Measurements from ENCODE around the gene CFAP97D2.
A peak's percentile ranks its signal among the peaks of the same experiment; 100 is the strongest.

CFAP97D2 gene

DNA sequence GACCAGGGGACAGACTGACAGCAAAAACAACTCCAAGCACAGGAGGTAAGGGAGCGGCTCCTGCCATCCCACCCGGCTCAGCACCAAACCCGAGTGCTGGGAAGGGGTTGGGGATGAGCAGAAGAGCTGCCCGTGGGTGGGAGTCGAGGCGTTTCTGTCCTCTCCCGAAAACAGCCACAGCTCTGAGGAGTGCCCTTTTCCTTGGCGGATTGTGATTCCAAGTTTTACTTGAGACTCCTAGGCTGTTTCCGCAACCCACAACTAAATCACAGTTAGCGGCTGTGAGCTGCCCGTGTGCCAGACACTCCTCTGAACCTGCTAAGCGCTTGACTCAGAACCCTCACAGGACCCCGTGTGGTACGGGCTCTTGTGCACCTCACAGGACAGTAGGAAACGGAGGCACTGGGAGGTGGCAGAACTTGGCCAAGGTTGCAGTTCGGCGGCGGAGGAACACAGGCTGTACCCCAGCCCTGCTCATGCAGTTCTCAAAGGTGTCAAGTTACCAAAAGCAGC is 21.4 kb downstream of the CFAP97D2 start:
- no peak for DNase-seq

- DNase-seq: no peak
Measured at GRCh38 chr13:114202581-114202980, 23.5 kb downstream of the CFAP97D2 start.

- no peak for DNase-seq
Measured at GRCh38 chr13:114203536-114203935, 24.5 kb downstream of the CFAP97D2 start.

GRCh38 chr13:114204894-114205293 is 25.8 kb downstream of the CFAP97D2 start:
- DNase-seq: no peak

DNA sequence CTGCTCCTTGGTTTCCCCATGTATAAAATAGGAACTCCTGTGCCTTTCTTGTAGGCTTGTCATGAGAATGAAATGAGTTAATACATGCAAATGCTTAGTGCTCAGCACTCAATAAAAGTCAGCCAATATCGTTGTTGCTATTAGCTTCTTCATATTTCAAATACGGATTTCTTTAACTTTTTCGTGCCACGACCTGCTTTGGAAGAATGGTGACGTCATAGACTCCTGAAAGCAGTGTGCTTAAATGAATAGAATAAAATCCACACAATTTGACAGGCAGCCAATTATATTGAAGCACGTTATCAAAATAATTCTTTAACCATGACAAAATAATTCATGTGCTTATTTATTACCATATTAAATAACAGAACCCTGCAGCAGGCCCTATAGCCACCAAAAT is 29.1 kb downstream of the CFAP97D2 start:
- DNase-seq: no peak

GRCh38 chr13:114211446-114212157 is 32.5 kb downstream of the CFAP97D2 start:
- no peak for DNase-seq

DNA sequence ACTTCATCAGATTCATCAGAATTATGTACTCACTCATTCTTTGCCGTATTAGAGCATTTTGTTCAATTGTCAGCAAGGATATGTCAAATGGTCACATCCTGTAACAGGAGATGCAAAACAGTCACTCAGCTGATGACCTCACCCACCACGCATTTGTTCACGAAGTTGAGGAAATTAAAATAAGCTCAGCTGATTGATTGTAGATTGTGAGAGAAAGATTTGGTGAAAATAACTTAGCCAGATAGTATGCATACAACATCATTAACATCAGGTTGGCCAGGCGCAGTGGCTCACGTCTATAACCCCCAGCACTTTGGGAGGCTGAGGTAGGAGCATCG is 33.1 kb downstream of the CFAP97D2 start:
- DNase-seq: no peak

GRCh38 chr13:114213980-114214379 is 34.9 kb downstream of the CFAP97D2 start:
- no peak for DNase-seq

- no peak for DNase-seq
Measured at GRCh38 chr13:114219392-114219791, 40.3 kb downstream of the CFAP97D2 start.

- DNase-seq: no peak
Measured at GRCh38 chr13:114222461-114222968, 43.5 kb downstream of the CFAP97D2 start.

- DNase-seq: no peak
Measured at GRCh38 chr13:114224201-114224600, 45.1 kb downstream of the CFAP97D2 start.

GRCh38 chr13:114225610-114226009 is 46.6 kb downstream of the CFAP97D2 start:
- DNase-seq: no peak

DNA sequence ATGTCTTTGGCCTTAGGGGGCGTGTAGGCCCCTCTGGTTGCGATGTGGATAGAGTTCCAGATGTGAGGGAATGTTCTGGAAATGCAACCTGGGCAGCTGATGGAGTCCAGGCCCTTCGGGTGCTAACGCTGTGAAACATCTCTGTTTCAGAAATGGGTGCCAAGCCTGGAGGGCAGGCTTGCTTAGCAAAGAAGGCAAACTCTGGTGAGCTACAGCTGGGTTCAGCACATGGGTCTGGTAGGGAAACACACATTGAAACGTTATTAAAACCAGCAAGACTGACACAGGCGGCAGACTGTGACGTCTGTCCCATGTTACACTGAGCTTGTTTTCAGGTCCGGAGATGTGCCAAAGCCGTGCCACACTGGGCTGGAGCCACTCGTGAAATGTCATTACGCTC is 47.0 kb downstream of the CFAP97D2 start:
- DNase-seq: no peak

DNA sequence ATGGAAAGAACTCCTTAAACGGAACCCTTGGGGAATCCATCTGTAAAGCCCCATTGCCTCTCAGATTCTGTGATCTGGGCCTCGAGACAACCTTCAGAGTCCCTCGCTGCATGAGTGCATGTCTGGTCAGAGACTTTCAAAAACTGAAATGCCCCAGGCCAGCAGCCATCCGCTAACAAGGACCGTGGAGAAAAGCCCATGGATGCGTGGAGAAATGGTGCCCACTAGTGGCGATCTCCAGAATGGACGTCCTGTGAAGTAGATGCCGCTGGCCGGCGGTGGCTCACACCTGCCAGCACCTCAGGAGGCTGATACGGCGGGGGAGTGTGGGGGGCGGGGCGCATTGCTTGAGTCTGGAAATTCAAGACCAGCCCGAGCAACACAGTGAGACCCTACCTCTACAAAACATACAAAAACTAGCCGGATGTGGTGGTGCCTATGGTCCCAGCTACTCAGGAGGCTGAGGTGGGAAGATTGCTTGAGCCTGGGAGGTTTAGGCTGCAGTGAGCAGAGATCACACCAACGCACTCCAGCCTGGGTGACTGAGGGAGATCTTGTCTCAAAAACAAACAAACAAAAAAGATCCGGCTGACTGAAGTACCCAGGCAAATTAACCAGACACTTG is 47.8 kb downstream of the CFAP97D2 start:
- DNase-seq: peak; percentile 86

GRCh38 chr13:114227528-114227927 is 48.5 kb downstream of the CFAP97D2 start:
- no peak for DNase-seq

DNA sequence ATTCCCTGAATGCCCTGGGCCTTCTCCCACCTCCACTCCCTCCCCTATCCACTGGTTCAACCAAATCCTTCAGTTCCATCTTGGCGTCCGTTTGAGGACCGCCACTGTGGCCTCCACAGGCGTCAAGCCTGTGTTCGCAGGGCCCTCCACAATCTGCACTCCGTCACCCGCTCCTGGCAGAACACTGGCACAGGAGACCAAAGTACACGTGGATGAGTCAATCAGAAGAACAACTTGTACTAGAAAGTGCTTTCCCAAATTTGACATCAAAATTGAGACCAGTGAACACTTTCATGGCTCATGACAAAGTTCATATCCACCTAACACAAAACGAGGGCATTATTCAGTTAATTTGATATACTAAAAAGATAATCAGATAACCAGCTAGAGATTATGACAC is 49.1 kb downstream of the CFAP97D2 start:
- no peak for DNase-seq

DNA sequence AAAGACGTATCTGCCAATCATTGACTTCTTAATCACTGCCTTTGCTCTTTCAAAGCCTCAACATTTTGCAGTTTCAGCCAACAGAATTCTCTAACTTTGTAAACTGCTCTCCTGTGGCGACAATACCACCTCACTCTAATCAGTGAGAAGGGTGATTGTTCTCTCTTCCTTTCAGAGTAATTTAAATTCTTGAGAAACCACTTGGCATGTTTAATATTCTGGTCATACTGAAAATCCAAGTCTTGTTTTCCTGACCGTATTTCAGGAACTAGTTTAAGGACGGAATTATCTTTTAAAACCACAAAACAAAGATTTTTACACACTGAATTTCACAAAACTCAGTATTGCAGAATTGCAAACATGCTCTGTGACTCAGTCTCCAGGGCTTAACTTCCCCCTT is 50.4 kb downstream of the CFAP97D2 start:
- DNase-seq: no peak

GRCh38 chr13:114230117-114230516 is 51.1 kb downstream of the CFAP97D2 start:
- DNase-seq: no peak

GRCh38 chr13:114230575-114230974 is 51.5 kb downstream of the CFAP97D2 start:
- no peak for DNase-seq

DNA sequence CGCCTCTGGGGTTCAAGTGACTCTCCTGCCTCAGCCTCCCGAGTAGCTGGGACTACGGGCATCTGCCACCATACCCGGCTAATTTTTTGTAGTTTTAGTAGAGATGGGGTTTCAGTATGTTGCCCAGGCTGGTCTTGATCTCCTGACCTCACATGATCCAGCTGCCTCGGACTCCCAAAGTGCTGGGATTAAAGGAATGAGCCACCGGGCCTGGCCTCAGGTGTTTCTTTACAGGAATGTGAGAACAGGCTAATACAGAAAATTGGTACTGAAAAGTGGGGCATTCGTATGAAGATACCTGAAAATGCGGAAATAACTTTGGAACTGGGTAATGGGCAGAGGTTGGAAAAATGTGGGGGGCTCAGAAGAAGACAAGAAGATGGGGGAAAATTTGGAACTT is 52.8 kb downstream of the CFAP97D2 start:
- no peak for DNase-seq

DNA sequence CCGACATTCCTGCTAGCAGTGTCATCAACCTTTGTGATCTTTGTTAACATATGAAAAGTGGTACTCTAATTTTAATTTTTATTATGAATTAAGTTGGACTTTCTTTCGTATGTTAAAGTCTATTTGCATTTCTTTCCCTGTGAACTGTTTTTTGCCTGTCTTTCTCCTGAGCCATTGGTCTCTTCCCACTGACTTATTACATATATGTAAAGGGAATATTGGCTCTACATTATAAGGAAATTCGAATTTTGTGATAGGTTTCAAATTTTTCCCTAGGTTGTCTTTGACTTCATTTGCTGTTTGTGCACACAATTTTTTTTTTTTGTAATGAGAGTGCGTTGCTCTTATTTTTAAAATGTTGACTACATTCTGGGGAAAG is 55.2 kb downstream of the CFAP97D2 start:
- no peak for DNase-seq

GRCh38 chr13:114234645-114235421 is 55.8 kb downstream of the CFAP97D2 start, which contains the start of gene CDC16:
Gene CDC16, plus strand, starts transcription at chr13:114234897. Its CDS starts 188 bp downstream, at chr13:114235085.
- peak; percentile 89 for DNase-seq

- DNase-seq: no peak
Measured at GRCh38 chr13:114235697-114236096, 56.6 kb downstream of the CFAP97D2 start.

DNA sequence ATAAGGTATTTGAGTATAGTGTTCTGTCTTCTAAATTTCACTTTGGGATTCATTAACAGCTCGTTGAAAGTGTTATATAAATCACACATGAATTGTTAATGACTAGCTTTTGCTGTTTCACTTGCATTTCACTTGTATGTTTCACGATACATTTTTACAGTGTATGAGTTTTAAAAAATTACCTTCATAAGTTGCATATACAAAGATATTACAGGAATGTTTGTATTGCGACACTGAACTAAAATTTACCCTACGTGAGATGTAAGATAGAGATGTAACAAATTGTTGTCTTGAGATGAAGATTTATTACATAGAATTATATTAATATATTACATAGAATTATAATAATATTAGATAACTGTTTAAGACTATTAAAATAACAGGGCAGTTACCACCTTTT is 57.2 kb downstream of the CFAP97D2 start:
- no peak for DNase-seq
